SK-N-SH treated with all-trans-retinoic acid at 6 μM for 48 hours (cell line): ENCODE data around the gene PARD3.

Experiments used
- ATAC-seq: fragments of 200-7000 bp; cut with Tn5 transposase; 3 replicates; pipeline ENCODE4 v1.9.1; 2020; ENCODE audit warnings: mild to moderate bottlenecking, moderate library complexity
- ARNTL ChIP-seq: fragments of 450-650 bp; formaldehyde crosslinking; IDR thresholded peaks from 2 replicates; pipeline ENCODE4 v1.5.0; 2020; ENCODE audit warnings: low read depth, mild to moderate bottlenecking, moderate library complexity, borderline replicate concordance
- BACH2 ChIP-seq: fragments of 250-450 bp; sonication (Bioruptor Pico); IDR thresholded peaks from 2 replicates; pipeline ENCODE4 v1.9.0; 2021; ENCODE audit warnings: mild to moderate bottlenecking, borderline replicate concordance
- CSDC2 ChIP-seq: fragments of 250-450 bp; sonication (Bioruptor Pico); IDR thresholded peaks from 2 replicates; pipeline ENCODE4 v1.5.0; 2020; ENCODE audit warnings: mild to moderate bottlenecking, moderate library complexity
- CSRNP3 ChIP-seq: fragments of 250-450 bp; sonication (Bioruptor Pico); IDR thresholded peaks from 2 replicates; pipeline ENCODE4 v1.5.1; 2021; ENCODE audit warnings: mild to moderate bottlenecking, moderate library complexity
- ESRRG ChIP-seq: fragments of 250-450 bp; sonication (Bioruptor Pico); IDR thresholded peaks from 2 replicates; pipeline ENCODE4 v1.6.1; 2021; ENCODE audit warnings: mild to moderate bottlenecking
- GLIS3 ChIP-seq: fragments of 250-450 bp; sonication (Bioruptor Pico); IDR thresholded peaks from 2 replicates; pipeline ENCODE4 v1.5.0; 2020; ENCODE audit warnings: mild to moderate bottlenecking, moderate library complexity
- ISL1 ChIP-seq: fragments of 250-450 bp; sonication (Bioruptor Pico); IDR thresholded peaks from 2 replicates; pipeline ENCODE4 v2.1.2; 2022; ENCODE audit warnings: mild to moderate bottlenecking, moderate library complexity
- POU6F1 ChIP-seq: fragments of 250-450 bp; sonication (Bioruptor Pico); IDR thresholded peaks from 2 replicates; pipeline ENCODE4 v1.8.0; 2021; ENCODE audit warnings: low read depth, mild to moderate bottlenecking, moderate library complexity, borderline replicate concordance
- PPARA ChIP-seq: fragments of 250-450 bp; sonication (Bioruptor Pico); IDR thresholded peaks from 2 replicates; pipeline ENCODE4 v1.5.0; 2020; ENCODE audit warnings: mild to moderate bottlenecking, borderline replicate concordance
- RARB ChIP-seq: fragments of 250-450 bp; sonication (Bioruptor Pico); IDR thresholded peaks from 2 replicates; pipeline ENCODE4 v1.8.0; 2021; ENCODE audit warnings: mild to moderate bottlenecking, moderate library complexity
- SNAI2 ChIP-seq: fragments of 250-450 bp; sonication (Bioruptor Pico); IDR thresholded peaks from 2 replicates; pipeline ENCODE4 v1.5.0; 2020; ENCODE audit warnings: mild to moderate bottlenecking, moderate library complexity
- TCF4 ChIP-seq: fragments of 250-450 bp; sonication (Bioruptor Pico); IDR thresholded peaks from 2 replicates; pipeline ENCODE4 v1.8.0; 2021; ENCODE audit warnings: mild to moderate bottlenecking, moderate library complexity, borderline replicate concordance
- TOX ChIP-seq: fragments of 250-450 bp; sonication (Bioruptor Pico); IDR thresholded peaks from 2 replicates; pipeline ENCODE4 v1.8.0; 2021; ENCODE audit warnings: mild to moderate bottlenecking, moderate library complexity, borderline replicate concordance
- TSHZ2 ChIP-seq: fragments of 250-450 bp; sonication (Bioruptor Pico); IDR thresholded peaks from 2 replicates; pipeline ENCODE4 v1.5.0; 2020; ENCODE audit warnings: mild to moderate bottlenecking, moderate library complexity
- ZC3H10 ChIP-seq: fragments of 250-450 bp; sonication (Bioruptor Pico); IDR thresholded peaks from 2 replicates; pipeline ENCODE4 v1.5.1; 2021; ENCODE audit warnings: mild to moderate bottlenecking, moderate library complexity
- ZFP3 ChIP-seq: fragments of 250-450 bp; sonication (Bioruptor Pico); IDR thresholded peaks from 2 replicates; pipeline ENCODE4 v1.5.0; 2020; ENCODE audit warnings: mild to moderate bottlenecking, moderate library complexity
- ZFP30 ChIP-seq: fragments of 450-650 bp; formaldehyde crosslinking; IDR thresholded peaks from 2 replicates; pipeline ENCODE4 v1.5.0; 2022; ENCODE audit warnings: mild to moderate bottlenecking, moderate library complexity
- ZNF565 ChIP-seq: fragments of 450-650 bp; formaldehyde crosslinking; conservative IDR thresholded peaks from 2 replicates; pipeline ENCODE4 v1.5.0; 2020; ENCODE audit warnings: low read depth, mild to moderate bottlenecking, moderate library complexity
- ZNF70 ChIP-seq: fragments of 450-650 bp; formaldehyde crosslinking; IDR thresholded peaks from 2 replicates; pipeline ENCODE4 v1.5.0; 2020; ENCODE audit warnings: mild to moderate bottlenecking, moderate library complexity
- ZNF8 ChIP-seq: fragments of 450-650 bp; formaldehyde crosslinking; IDR thresholded peaks from 2 replicates; pipeline ENCODE4 v1.5.0; 2020; ENCODE audit warnings: mild to moderate bottlenecking, moderate library complexity
- TF ChIP-seq, protein P1 (sequence below): fragments of 250-450 bp; sonication (Bioruptor Pico); IDR thresholded peaks from 2 replicates; pipeline ENCODE4 v1.8.0; 2020; ENCODE audit warnings: mild to moderate bottlenecking, moderate library complexity, borderline replicate concordance

PARD3 gene

GRCh38 chr10:34231441-34232180 lies 583.5 kb downstream of the PARD3 start (continued):
- no peak for TF ChIP-seq BACH2 (CRISPR knock-in tag)
- TF ChIP-seq CSRNP3 (CRISPR knock-in tag), result no peak
- no peak for TF ChIP-seq TCF4 (CRISPR knock-in tag)
- TF ChIP-seq, all 23 proteins: peak for 0

DNA sequence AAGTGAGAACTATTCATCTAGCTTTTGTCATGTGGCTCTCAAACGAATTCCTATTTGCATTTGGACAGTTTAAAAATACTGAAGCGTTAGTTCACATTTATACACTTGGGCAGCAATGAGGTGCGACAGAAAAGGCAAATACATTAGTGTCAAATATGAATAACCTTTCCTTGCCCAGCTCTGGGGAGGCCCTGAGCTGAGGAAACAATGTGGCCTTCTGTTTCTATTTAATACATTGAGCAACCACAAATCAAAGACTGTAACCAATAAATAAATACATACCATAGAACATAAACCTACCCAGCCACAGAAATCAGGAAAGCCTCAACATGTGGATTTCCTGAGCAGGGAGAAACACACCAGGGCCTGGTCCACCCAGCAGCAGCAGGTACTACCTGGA lies 585.2 kb downstream of the PARD3 start:
- no peak for ATAC-seq
- no peak for TF ChIP-seq POU6F1
- no peak for TF ChIP-seq ZC3H10 (CRISPR knock-in tag)
- no peak for TF ChIP-seq PPARA (CRISPR knock-in tag)
- TF ChIP-seq ARNTL (CRISPR knock-in tag), result no peak
- TF ChIP-seq ZFP3, result no peak
- TF ChIP-seq ESRRG (CRISPR knock-in tag), result no peak
- no peak for TF ChIP-seq ZNF8 (CRISPR knock-in tag)
- TF ChIP-seq RARB, result no peak
- no peak for TF ChIP-seq ISL1 (CRISPR knock-in tag)
- TF ChIP-seq ZNF70 (CRISPR knock-in tag), result no peak
- TF ChIP-seq ZFP30 (CRISPR knock-in tag), result no peak
- no peak for TF ChIP-seq TSHZ2 (CRISPR knock-in tag)
- TF ChIP-seq TCF4 (CRISPR knock-in tag), result no peak
- TF ChIP-seq TOX, result no peak
- no peak for TF ChIP-seq CSRNP3 (CRISPR knock-in tag)
- no peak for TF ChIP-seq GLIS3 (CRISPR knock-in tag)
- no peak for TF ChIP-seq BACH2 (CRISPR knock-in tag)
- no peak for TF ChIP-seq ZNF565 (CRISPR knock-in tag)
- TF ChIP-seq CSDC2, result no peak
- TF ChIP-seq, all 23 proteins: peak for 0

- no peak for ATAC-seq
- TF ChIP-seq, protein P1, sequence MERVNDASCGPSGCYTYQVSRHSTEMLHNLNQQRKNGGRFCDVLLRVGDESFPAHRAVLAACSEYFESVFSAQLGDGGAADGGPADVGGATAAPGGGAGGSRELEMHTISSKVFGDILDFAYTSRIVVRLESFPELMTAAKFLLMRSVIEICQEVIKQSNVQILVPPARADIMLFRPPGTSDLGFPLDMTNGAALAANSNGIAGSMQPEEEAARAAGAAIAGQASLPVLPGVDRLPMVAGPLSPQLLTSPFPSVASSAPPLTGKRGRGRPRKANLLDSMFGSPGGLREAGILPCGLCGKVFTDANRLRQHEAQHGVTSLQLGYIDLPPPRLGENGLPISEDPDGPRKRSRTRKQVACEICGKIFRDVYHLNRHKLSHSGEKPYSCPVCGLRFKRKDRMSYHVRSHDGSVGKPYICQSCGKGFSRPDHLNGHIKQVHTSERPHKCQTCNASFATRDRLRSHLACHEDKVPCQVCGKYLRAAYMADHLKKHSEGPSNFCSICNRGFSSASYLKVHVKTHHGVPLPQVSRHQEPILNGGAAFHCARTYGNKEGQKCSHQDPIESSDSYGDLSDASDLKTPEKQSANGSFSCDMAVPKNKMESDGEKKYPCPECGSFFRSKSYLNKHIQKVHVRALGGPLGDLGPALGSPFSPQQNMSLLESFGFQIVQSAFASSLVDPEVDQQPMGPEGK (CRISPR knock-in tag), result no peak
- TF ChIP-seq ZNF565 (CRISPR knock-in tag) (no peak), ARNTL (CRISPR knock-in tag) (no peak), ZNF8 (CRISPR knock-in tag) (no peak), TCF4 (CRISPR knock-in tag) (no peak), SNAI2 (CRISPR knock-in tag) (no peak), ZFP3 (no peak), PPARA (CRISPR knock-in tag) (no peak), CSDC2 (no peak), GLIS3 (CRISPR knock-in tag) (no peak), TOX (no peak)
These were observed 587.0 kb downstream of the PARD3 start for GRCh38 chr10:34228066-34228465.
